Measurements from ENCODE around the gene RSPO3. TPM values are rescaled to one million over a fixed set of nuclear protein-coding genes. Genes with fewer than 3 reads are reported as not detected.
"Not testable (repeated sequence)": the region's sequence is repeated elsewhere in the genome, so short reads cannot be mapped to it uniquely, and the experiment has no call there.

RSPO3 gene, protein sequence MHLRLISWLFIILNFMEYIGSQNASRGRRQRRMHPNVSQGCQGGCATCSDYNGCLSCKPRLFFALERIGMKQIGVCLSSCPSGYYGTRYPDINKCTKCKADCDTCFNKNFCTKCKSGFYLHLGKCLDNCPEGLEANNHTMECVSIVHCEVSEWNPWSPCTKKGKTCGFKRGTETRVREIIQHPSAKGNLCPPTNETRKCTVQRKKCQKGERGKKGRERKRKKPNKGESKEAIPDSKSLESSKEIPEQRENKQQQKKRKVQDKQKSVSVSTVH
- 11.7 TPM for polyA plus RNA-seq (ENCODE audit: insufficient read length)

GRCh38 chr6:127118298-127119101 is at the start of gene RSPO3:
TSS of gene RSPO3 (plus strand) at chr6:127118671. CDS start at chr6:127119193, 522 bp downstream.
- peak; percentile 48 for DNase-seq (ENCODE audit: low read depth)

- no peak for DNase-seq (ENCODE audit: low read depth)
Observed at GRCh38 chr6:127069659-127070279, 48.7 kb upstream of the RSPO3 start.

DNA sequence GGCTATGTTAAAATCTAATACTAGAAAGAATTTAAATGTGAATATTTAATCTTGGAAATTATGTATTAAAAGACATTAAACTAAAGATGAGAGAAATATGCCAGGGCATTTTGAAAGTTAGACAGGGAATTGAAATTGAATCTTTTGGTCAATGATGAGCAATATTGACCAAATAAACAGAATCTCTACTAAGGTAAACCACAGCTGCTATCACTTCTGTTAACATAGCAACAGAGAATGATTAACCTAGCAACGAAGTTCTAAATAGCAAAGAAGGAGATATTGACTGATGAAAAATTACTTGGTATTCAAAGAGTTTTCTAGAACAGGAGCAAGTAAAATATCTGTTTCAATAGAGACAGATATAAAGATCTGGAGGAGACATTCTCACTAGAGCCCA is 45.2 kb upstream of the RSPO3 start:
- DNase-seq (ENCODE audit: low read depth), result no peak

GRCh38 chr6:127076466-127076865 is 42.0 kb upstream of the RSPO3 start:
- no peak for DNase-seq (ENCODE audit: low read depth)

DNA sequence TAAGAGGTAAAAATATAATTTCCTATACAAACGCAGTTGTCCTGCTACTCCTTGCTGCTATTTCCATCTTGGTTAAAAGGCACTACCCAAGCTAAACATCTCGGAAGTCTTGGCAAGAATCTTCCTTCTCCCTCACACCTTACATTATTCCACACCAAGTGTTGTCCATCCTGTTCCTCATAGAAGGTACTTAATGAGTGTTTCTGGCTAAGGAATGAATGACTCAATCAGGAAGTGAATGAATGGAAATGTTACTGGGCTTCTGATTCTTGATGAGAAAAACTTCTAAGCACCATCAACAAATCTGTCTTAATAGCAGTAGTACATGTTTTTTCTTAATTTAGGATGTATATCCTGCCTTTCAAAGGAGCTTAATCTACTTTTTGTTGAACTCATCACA is 40.6 kb upstream of the RSPO3 start:
- no peak for DNase-seq (ENCODE audit: low read depth)

GRCh38 chr6:127078669-127079068 is 39.8 kb upstream of the RSPO3 start:
- DNase-seq (ENCODE audit: low read depth), result no peak

DNA sequence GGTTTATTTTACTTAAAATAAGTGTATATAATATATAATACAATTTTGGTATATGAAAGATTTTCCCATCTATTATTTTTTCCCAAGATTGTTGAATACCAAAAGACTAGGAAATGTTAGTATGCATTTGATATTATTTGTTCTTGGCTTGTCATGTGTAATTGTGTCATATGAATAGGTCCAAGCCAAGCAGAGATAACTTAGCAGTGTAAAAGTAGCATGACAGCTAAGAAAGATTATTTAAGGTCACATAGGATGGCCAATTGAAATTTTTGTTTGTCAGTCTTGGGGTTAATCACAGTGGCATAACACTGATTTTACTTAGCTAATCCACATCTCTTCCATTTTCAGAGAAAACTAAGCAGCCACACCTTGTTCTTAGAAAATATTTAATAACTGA is 38.8 kb upstream of the RSPO3 start:
- DNase-seq (ENCODE audit: low read depth), result no peak

- no peak for DNase-seq (ENCODE audit: low read depth)
Observed at GRCh38 chr6:127080081-127080480, 38.4 kb upstream of the RSPO3 start.

- DNase-seq (ENCODE audit: low read depth), result no peak
Observed at GRCh38 chr6:127083231-127083962, 35.1 kb upstream of the RSPO3 start.

GRCh38 chr6:127083963-127084310 is 34.5 kb upstream of the RSPO3 start:
- no peak for DNase-seq (ENCODE audit: low read depth)

GRCh38 chr6:127085181-127085580 is 33.3 kb upstream of the RSPO3 start:
- DNase-seq (ENCODE audit: low read depth), result no peak

GRCh38 chr6:127090051-127090450 is 28.4 kb upstream of the RSPO3 start:
- no peak for DNase-seq (ENCODE audit: low read depth)

DNA sequence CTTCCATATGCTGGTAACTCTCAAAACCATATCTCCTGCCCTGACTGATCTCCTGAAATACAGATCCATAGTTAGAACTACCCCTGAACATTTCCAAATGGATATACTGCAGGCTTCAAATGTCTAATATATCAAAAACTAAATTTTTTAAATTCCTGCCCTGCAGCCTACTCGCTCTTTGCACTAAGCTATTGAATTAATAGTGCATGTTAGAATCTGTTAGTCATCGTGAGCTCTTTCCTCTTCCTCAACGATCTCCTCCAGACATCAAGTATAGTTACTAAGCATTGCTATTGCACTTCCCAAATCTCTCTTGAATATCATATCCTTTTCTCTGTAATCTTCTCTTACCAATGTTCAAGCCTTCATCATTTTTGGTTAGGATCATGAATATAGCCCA is 26.0 kb upstream of the RSPO3 start:
- no peak for DNase-seq (ENCODE audit: low read depth)

DNA sequence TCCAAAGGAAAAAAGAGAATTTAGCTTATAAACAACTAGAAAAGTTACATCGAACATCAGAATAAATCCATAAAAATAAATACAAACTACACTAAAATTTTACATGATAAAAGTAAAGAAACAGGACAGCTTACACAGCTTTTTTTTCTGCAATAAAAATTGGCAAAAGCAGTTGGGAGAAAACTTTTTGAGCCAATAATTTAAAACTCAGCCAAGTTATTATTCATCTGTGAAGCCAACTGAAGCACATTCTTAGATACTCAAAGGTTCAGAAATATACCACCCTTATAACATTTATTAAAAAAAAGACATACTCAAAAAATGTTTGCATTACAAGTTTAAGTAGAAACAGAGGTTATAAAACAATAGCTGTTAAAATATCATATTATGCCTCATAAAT is 23.7 kb upstream of the RSPO3 start:
- DNase-seq (ENCODE audit: low read depth), result no peak

- DNase-seq (ENCODE audit: low read depth), result no peak
Observed at GRCh38 chr6:127096167-127096566, 22.3 kb upstream of the RSPO3 start.

- DNase-seq (ENCODE audit: low read depth), result not testable (repeated sequence)
Observed at GRCh38 chr6:127097442-127097841, 21.0 kb upstream of the RSPO3 start.

- DNase-seq (ENCODE audit: low read depth), result no peak
Observed at GRCh38 chr6:127100510-127101140, 17.8 kb upstream of the RSPO3 start.

GRCh38 chr6:127102299-127102698 is 16.2 kb upstream of the RSPO3 start:
- DNase-seq (ENCODE audit: low read depth), result no peak

DNA sequence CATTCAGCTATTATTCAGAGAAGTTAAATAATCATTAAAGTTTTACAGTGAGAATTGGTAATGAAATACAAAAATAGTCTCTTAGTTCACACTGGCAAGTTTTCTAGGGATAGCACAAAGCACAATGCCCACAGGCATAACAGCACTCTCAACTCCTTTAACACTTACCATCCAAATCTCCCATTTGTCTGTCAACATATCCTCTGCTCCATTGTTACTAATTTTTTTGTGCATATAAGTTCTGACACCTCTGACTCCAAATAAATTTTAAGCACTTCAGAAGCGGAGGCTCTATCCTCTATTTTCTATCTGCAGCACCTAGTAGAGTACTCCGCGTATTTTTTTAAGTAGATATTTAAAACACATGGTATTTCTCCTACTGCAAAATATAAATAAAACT is 15.6 kb upstream of the RSPO3 start:
- no peak for DNase-seq (ENCODE audit: low read depth)

GRCh38 chr6:127103482-127103881 is 15.0 kb upstream of the RSPO3 start:
- no peak for DNase-seq (ENCODE audit: low read depth)

DNA sequence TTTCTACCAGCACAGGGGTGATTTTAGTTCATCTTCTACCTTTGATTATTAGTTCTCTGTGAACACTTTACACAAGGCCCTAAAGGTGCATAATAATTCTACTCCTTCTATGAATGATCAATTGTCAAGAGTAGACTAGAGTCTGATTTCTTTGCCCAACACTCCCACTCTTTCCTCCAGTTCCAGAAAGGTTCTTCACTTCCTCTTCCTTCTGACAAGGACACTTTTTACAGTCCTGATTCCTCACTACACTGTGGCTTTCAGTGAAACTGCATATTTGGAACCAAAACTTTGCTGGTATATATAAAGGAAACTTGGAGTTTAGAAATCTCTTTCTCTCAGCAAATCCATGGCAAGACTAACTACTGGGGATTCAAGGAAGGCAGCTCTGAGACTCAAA is 10.6 kb upstream of the RSPO3 start:
- no peak for DNase-seq (ENCODE audit: low read depth)

- no peak for DNase-seq (ENCODE audit: low read depth)
Observed at GRCh38 chr6:127110712-127111111, 7.8 kb upstream of the RSPO3 start.

All from forelimb muscle (tissue), 1 donor.